ENCODE data around the gene MED4. TPM values are rescaled to one million over a fixed set of nuclear protein-coding genes. Genes with fewer than 3 reads are reported as not detected.

Gene MED4
- total and polyA plus RNA-seq, 9 of the 15 experiments (the other 6 are each of a cell fraction or from before 2014, with no cell fraction given): 24.5 to 87.3 (median 58.3) TPM

DNA sequence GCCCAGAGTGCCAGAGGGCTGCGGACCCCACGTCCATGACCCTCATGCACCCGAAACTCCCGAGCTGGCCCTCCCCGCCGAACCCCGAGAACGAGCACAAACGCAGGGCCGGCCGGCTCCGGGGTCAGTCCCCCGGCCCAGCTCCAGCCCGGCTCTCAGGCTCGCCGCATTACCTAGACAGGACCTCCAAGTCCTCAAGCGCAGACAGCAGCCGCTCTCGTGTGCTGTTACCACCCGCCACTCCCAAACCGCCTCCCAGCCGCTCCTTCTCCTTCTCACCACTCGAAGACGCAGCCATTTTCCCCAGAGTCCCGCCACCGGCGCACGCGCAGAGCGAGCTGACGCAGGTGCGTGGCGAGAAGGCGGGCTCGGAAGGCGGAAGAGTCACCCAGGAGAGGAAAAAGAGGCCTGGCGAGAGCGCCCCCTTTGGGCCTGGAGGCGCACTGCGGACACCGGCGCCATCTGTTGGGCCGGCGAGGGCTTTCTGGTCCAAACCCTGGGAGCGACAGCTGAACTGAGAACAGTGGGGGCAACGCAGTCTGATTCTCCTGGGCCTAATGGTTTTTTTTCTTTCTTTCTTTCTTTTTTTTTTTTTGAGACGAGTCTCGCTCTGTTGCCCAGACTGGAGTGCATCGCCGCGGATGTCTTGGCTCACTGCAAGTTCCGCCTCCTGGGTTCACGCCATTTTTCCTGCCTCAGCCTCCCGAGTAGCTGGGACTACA lies at the start of gene MED4 (continued):
- TF ChIP-seq, protein P1, sequence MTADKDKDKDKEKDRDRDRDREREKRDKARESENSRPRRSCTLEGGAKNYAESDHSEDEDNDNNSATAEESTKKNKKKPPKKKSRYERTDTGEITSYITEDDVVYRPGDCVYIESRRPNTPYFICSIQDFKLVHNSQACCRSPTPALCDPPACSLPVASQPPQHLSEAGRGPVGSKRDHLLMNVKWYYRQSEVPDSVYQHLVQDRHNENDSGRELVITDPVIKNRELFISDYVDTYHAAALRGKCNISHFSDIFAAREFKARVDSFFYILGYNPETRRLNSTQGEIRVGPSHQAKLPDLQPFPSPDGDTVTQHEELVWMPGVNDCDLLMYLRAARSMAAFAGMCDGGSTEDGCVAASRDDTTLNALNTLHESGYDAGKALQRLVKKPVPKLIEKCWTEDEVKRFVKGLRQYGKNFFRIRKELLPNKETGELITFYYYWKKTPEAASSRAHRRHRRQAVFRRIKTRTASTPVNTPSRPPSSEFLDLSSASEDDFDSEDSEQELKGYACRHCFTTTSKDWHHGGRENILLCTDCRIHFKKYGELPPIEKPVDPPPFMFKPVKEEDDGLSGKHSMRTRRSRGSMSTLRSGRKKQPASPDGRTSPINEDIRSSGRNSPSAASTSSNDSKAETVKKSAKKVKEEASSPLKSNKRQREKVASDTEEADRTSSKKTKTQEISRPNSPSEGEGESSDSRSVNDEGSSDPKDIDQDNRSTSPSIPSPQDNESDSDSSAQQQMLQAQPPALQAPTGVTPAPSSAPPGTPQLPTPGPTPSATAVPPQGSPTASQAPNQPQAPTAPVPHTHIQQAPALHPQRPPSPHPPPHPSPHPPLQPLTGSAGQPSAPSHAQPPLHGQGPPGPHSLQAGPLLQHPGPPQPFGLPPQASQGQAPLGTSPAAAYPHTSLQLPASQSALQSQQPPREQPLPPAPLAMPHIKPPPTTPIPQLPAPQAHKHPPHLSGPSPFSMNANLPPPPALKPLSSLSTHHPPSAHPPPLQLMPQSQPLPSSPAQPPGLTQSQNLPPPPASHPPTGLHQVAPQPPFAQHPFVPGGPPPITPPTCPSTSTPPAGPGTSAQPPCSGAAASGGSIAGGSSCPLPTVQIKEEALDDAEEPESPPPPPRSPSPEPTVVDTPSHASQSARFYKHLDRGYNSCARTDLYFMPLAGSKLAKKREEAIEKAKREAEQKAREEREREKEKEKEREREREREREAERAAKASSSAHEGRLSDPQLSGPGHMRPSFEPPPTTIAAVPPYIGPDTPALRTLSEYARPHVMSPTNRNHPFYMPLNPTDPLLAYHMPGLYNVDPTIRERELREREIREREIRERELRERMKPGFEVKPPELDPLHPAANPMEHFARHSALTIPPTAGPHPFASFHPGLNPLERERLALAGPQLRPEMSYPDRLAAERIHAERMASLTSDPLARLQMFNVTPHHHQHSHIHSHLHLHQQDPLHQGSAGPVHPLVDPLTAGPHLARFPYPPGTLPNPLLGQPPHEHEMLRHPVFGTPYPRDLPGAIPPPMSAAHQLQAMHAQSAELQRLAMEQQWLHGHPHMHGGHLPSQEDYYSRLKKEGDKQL (CRISPR knock-in tag; IDR thresholded peaks at IDR 0.05; ENCODE audit: borderline replicate concordance): no peak
- TF ChIP-seq POLR2B (IDR thresholded peaks at IDR 0.05; ENCODE audit: low read depth, partially characterized antibody) (peak; percentile 91), ZNF583 (CRISPR knock-in tag; IDR thresholded peaks at IDR 0.05) (no peak), DIDO1 (tag; IDR thresholded peaks at IDR 0.05; ENCODE audit: low read depth) (0 out of 2 replicates have a peak, but pooled peaks have one; percentile 30), HDAC2 (IDR thresholded peaks at IDR 0.05) (no peak), GABPB1 (CRISPR knock-in tag; IDR thresholded peaks at IDR 0.05) (peak; percentile 90), HNRNPLL (IDR thresholded peaks at IDR 0.05; ENCODE audit: low read depth, low read length, poor library complexity, severe bottlenecking) (peak; percentile 46), MEIS2 (IDR thresholded peaks at IDR 0.05; ENCODE audit: partially characterized antibody) (peak; percentile 74)
- TF ChIP-seq, protein P2, sequence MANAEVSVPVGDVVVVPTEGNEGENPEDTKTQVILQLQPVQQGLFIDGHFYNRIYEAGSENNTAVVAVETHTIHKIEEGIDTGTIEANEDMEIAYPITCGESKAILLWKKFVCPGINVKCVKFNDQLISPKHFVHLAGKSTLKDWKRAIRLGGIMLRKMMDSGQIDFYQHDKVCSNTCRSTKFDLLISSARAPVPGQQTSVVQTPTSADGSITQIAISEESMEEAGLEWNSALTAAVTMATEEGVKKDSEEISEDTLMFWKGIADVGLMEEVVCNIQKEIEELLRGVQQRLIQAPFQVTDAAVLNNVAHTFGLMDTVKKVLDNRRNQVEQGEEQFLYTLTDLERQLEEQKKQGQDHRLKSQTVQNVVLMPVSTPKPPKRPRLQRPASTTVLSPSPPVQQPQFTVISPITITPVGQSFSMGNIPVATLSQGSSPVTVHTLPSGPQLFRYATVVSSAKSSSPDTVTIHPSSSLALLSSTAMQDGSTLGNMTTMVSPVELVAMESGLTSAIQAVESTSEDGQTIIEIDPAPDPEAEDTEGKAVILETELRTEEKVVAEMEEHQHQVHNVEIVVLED (CRISPR knock-in tag; IDR thresholded peaks at IDR 0.05): peak; percentile 92
- TF ChIP-seq, protein P3, sequence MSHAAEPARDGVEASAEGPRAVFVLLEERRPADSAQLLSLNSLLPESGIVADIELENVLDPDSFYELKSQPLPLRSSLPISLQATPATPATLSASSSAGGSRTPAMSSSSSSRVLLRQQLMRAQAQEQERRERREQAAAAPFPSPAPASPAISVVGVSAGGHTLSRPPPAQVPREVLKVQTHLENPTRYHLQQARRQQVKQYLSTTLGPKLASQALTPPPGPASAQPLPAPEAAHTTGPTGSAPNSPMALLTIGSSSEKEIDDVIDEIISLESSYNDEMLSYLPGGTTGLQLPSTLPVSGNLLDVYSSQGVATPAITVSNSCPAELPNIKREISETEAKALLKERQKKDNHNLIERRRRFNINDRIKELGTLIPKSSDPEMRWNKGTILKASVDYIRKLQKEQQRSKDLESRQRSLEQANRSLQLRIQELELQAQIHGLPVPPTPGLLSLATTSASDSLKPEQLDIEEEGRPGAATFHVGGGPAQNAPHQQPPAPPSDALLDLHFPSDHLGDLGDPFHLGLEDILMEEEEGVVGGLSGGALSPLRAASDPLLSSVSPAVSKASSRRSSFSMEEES (CRISPR knock-in tag; IDR thresholded peaks at IDR 0.05): no peak
- TF ChIP-seq, protein P4, sequence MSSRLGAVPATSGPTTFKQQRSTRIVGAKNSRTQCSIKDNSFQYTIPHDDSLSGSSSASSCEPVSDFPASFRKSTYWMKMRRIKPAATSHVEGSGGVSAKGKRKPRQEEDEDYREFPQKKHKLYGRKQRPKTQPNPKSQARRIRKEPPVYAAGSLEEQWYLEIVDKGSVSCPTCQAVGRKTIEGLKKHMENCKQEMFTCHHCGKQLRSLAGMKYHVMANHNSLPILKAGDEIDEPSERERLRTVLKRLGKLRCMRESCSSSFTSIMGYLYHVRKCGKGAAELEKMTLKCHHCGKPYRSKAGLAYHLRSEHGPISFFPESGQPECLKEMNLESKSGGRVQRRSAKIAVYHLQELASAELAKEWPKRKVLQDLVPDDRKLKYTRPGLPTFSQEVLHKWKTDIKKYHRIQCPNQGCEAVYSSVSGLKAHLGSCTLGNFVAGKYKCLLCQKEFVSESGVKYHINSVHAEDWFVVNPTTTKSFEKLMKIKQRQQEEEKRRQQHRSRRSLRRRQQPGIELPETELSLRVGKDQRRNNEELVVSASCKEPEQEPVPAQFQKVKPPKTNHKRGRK (tag; IDR thresholded peaks at IDR 0.05): no peak
- TF ChIP-seq, protein P5, sequence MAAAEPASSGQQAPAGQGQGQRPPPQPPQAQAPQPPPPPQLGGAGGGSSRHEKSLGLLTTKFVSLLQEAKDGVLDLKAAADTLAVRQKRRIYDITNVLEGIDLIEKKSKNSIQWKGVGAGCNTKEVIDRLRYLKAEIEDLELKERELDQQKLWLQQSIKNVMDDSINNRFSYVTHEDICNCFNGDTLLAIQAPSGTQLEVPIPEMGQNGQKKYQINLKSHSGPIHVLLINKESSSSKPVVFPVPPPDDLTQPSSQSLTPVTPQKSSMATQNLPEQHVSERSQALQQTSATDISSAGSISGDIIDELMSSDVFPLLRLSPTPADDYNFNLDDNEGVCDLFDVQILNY (CRISPR knock-in tag; IDR thresholded peaks at IDR 0.05): no peak
- TF ChIP-seq, protein P6, sequence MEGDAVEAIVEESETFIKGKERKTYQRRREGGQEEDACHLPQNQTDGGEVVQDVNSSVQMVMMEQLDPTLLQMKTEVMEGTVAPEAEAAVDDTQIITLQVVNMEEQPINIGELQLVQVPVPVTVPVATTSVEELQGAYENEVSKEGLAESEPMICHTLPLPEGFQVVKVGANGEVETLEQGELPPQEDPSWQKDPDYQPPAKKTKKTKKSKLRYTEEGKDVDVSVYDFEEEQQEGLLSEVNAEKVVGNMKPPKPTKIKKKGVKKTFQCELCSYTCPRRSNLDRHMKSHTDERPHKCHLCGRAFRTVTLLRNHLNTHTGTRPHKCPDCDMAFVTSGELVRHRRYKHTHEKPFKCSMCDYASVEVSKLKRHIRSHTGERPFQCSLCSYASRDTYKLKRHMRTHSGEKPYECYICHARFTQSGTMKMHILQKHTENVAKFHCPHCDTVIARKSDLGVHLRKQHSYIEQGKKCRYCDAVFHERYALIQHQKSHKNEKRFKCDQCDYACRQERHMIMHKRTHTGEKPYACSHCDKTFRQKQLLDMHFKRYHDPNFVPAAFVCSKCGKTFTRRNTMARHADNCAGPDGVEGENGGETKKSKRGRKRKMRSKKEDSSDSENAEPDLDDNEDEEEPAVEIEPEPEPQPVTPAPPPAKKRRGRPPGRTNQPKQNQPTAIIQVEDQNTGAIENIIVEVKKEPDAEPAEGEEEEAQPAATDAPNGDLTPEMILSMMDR (IDR thresholded peaks at IDR 0.05 in 2 of 3, conservative IDR thresholded peaks at IDR 0.05 in 1 of 3; ENCODE audit: insufficient read depth in 2 of 3, low read depth in 1 of 3, low read length in 3 of 3): peak; percentile 92 to 99 (median 99)
